Skin of body (tissue), 2 donors: ENCODE data around the gene CLDN22. TPM values are rescaled to one million over a fixed set of nuclear protein-coding genes. Genes with fewer than 3 reads are reported as not detected.

Experiments used
- DNase-seq: peaks from one replicate; lab custom pipeline; 2025; lab: John Stamatoyannopoulos, UW
- total RNA-seq: library from RNA; depleted of rRNA; stranded (reverse); fragments of >200 nt; gene quantifications from one replicate; pipeline ENCODE4 v1.2.3, GENCODE V29; 2014

The CLDN22 gene
- total RNA-seq, 1 donor from 2014 or later: not detected

DNA sequence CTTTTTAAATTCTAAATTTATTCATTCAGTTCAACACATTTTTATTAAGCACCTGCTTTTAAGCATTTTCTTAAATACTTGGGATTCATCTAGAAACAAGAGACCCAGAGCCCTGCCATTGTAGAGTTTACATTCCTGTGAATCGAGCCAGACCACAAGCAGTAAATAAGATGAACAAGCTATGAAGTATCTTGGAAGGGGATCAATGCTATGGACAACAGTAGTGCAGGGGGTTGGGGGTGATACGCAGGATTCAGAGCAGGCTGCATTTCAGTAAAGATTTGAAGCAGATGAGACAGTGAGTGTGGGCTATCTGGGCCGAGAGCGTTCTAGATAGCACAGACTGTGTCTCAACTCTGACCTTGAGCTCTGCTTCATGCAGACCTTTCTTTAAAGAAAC, 35.1 kb downstream of the CLDN22 start:
- peak; percentile 19 for DNase-seq

DNA sequence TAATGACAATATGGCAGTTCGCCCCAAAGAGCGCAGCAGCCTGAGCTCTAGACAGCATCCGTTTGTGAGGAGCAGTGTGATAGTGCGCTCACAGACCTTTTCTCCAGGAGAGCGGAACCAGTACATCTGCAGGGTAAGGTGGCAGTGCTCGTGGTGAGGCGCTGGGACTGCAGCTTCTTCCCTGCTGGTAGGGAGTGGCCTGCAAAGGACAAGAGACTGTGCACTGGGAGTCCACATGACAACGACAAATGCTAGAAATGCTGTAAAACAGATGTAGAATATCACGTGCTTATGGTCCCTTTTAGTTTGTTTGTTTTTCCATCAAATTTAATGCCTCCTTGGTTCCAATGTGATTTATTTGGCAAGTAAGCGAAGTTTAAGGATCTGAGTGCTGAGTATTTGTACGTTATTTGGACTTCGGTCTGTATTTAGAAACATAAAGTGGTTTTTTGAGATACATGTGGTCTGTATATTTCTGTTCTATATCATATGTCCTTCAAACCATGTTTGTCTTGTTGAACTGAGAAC, 35.8 kb downstream of the CLDN22 start:
- DNase-seq: peak; percentile 46

DNA sequence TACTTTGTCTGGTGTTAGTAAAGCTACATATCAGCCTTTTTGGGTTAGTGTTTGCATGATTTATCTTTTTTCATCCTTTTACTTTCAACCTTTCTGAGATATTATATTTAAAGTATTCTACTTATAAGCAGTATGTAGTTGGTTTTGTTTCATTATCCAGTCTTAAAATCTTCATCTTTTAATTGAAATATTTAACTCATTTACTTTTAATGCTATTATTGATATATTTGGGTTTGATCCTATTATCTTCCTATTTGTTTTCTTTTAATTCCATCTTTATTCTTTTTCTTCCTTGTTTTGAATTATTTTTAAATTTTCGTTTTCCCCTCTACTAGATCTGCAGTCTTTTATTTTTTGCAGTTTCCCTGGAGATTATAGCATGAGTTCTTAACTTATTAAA, 44.0 kb downstream of the CLDN22 start:
- DNase-seq: no peak

DNA sequence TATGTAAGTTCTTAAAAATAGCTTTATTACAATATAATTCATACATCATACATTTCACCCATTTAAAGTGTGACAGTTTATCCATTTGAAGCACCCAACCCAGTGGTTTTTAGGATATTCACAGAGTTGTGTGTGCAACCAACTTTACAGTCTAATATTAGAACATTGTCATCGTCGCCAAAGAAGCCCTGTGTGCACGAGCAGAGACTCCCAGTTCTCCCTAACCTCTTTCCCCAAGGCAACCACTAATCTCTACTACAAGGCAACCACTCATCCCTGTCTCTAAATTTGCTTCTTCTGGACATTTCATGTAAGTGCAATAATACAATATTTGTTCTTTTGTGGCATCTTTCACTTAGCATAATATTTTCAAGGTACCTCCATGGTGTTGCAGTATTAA, 47.7 kb downstream of the CLDN22 start:
- DNase-seq: no peak

DNA sequence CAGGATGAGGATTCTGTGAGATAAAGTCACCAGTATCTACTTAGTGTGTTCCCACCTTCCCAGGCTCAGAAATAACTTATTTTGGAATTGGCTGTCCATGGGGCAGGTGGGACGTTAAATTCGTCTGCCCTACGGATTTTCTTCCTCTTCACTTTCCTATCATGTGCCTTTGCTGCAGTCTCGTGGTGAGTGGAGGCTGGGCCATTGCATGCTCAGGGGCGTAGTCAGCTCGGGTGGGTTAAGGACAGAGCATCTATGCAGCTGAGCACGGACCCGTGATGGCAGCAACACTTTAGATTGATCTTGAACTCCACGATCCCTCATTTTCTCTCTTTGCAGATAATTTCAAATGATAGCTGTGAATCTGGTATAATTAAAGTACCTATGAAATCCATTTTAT, 51.5 kb downstream of the CLDN22 start:
- no peak for DNase-seq

Other genes with a start within 250 kb of the CLDN22 start
- gene WWC2, start 221.0 kb downstream of the CLDN22 start, total RNA-seq: 24.0 TPM
- not detected for gene CLDN24, start 2.1 kb upstream of the CLDN22 start, total RNA-seq
- gene CDKN2AIP, start 124.4 kb upstream of the CLDN22 start, total RNA-seq: 18.0 TPM
- gene ING2, start 184.8 kb upstream of the CLDN22 start, total RNA-seq: 13.2 TPM